K562 (cell line): ENCODE results near the gene CD300C. TPM values are rescaled to one million over a fixed set of nuclear protein-coding genes. Genes with fewer than 3 reads are reported as not detected.

Experiments
- ATAC-seq: fragments of 200-7000 bp; cut with Tn5 transposase; 3 replicates; pipeline ENCODE4 v1.9.1; 2020; ENCODE audit warnings: moderate library complexity
- BruUV-seq: library from RNA; stranded (reverse); fragments of 400-500 nt; replicated peaks from 2 replicates; lab custom pipeline; 2021; lab: Mats Ljungman, UMichigan
- CTCF ChIA-PET: fragments of 300-600 bp; formaldehyde crosslinking; extraction: SDS; loops from one replicate; lab custom pipeline; 2021; ENCODE audit warnings: low intra/inter-chr PET ratio; lab: Yijun Ruan, JAX
- POLR2A ChIA-PET: fragments of 300-600, 350-650 bp; sonication (Branson Sonifier 250); formaldehyde crosslinking; extraction: SDS; loops from one replicate; lab custom pipeline; 2021; ENCODE audit warnings: antibody characterized with exemption, inconsistent platforms; lab: Yijun Ruan, JAX
- DNase-seq, 4 experiments: peaks; one replicate each; pipeline versions ENCODE4 v3.0.0 to v3.0.0-alpha.2; 2011 to 2018; ENCODE audit warnings: low spot score in 3 of 4, mixed read lengths in 3 of 4; ENCODE audit errors: extremely low read depth in 1 of 4
- FAIRE-seq: peaks from 2 replicates; lab custom pipeline; 2011; peaks lifted over from hg19 to GRCh38; lab: Jason Lieb, UNC
- H2AFZ ChIP-seq: 2 replicates; pipeline ENCODE4 v1.6.0; 2011; ENCODE audit warnings: low read depth, low read length, control low read depth, inconsistent platforms
- H3K27ac ChIP-seq: fragments of 200-600 bp; 3 replicates; pipeline ENCODE4 v1.8.0; 2011; ENCODE audit warnings: low read depth, mild to moderate bottlenecking, control low read depth, inconsistent platforms, low read length, moderate library complexity, mixed read lengths; ENCODE audit errors: extremely low read depth
- H3K27me3 ChIP-seq, 2 experiments: fragments of 300-600 bp in 1 of 2; 2 replicates in 1 of 2; 3 replicates in 1 of 2; pipeline versions ENCODE4 v1.6.0 to v1.8.0; 2011; ENCODE audit warnings: inconsistent platforms in 2 of 2, low read length in 2 of 2, mild to moderate bottlenecking in 1 of 2, mixed read lengths in 1 of 2, moderate library complexity in 1 of 2; ENCODE audit not compliant: control insufficient read depth in 2 of 2, insufficient read depth in 2 of 2
- H3K36me3 ChIP-seq: fragments of 300-600 bp; 3 replicates; pipeline ENCODE4 v1.8.0; 2011; ENCODE audit warnings: mild to moderate bottlenecking, low read length, inconsistent platforms; ENCODE audit not compliant: control insufficient read depth, insufficient read depth
- H3K4me1 ChIP-seq, 2 experiments: fragments of 200-600 bp in 1 of 2; replicated peaks in 1 of 2; 2 replicates in 1 of 2; 3 replicates in 1 of 2; pipeline versions ENCODE4 v1.5.1 to v1.8.0; 2011; ENCODE audit warnings: inconsistent platforms in 2 of 2, low read length in 2 of 2, mild to moderate bottlenecking in 1 of 2, mixed read lengths in 1 of 2, moderate library complexity in 1 of 2; ENCODE audit not compliant: control insufficient read depth in 2 of 2, insufficient read depth in 2 of 2
- H3K4me2 ChIP-seq: 2 replicates; pipeline ENCODE4 v1.6.1; 2011; ENCODE audit warnings: low read length, control low read depth, inconsistent platforms, mixed read lengths; ENCODE audit not compliant: insufficient read depth
- H3K4me3 ChIP-seq: fragments of 200-600 bp; sonication (generic), shearing (Covaris generic); 2 replicates; pipeline ENCODE4 v1.5.1; 2016; ENCODE audit warnings: control low read depth, inconsistent platforms
- H3K79me2 ChIP-seq: fragments of 200-600 bp; 3 replicates; pipeline ENCODE4 v1.8.0; 2011; ENCODE audit warnings: low read length, inconsistent platforms; ENCODE audit not compliant: control insufficient read depth, insufficient read depth
- H3K9ac ChIP-seq, 2 experiments: 2 replicates each; pipeline versions ENCODE4 v1.6.0 to v1.6.1; 2011; ENCODE audit warnings: low read depth in 2 of 2, low read length in 2 of 2, control low read depth in 1 of 2, inconsistent platforms in 1 of 2, mild to moderate bottlenecking in 1 of 2, mixed read lengths in 1 of 2; ENCODE audit not compliant: insufficient read depth in 1 of 2
- H3K9me1 ChIP-seq: one replicate; pipeline ENCODE4 v1.6.0; 2011; ENCODE audit warnings: inconsistent platforms, mild to moderate bottlenecking, low read length, moderate library complexity; ENCODE audit not compliant: control insufficient read depth, insufficient read depth
- H3K9me3 ChIP-seq: replicated peaks from 2 replicates; pipeline ENCODE4 v1.5.1; 2011; ENCODE audit warnings: low read depth, low read length, inconsistent platforms; ENCODE audit not compliant: control insufficient read depth, insufficient read depth
- H4K20me1 ChIP-seq: replicated peaks from 2 replicates; pipeline ENCODE4 v1.6.1; 2011; ENCODE audit warnings: low read length, inconsistent platforms, mixed read lengths; ENCODE audit not compliant: control insufficient read depth, insufficient read depth
- ARID1B ChIP-seq: fragments of 450-650 bp; IDR thresholded peaks from 2 replicates; pipeline ENCODE4 v1.6.1; 2016; ENCODE audit warnings: antibody characterized with exemption, mild to moderate bottlenecking, inconsistent platforms
- ELF1 ChIP-seq: fragments of 200-800 bp; sonication (Bioruptor generic); IDR thresholded peaks from 2 replicates; pipeline ENCODE4 v1.6.1; 2016; ENCODE audit warnings: missing genetic modification characterization, missing compliant biosample characterization
- ETV5 ChIP-seq: sonication (generic); formaldehyde crosslinking; IDR thresholded peaks from 2 replicates; pipeline ENCODE4 v1.4.0; 2020; ENCODE audit warnings: low read depth, mild to moderate bottlenecking, missing genetic modification reagents
- HEY1 ChIP-seq: fragments of 250-450 bp; sonication (Bioruptor Pico); IDR thresholded peaks from 2 replicates; pipeline ENCODE4 v1.5.0; 2020; ENCODE audit warnings: mild to moderate bottlenecking, moderate library complexity, borderline replicate concordance
- RUNX1 ChIP-seq: sonication (generic); IDR thresholded peaks from 2 replicates; pipeline ENCODE4 v1.6.1; 2016; ENCODE audit warnings: antibody characterized with exemption, low read depth
- ZSCAN32 ChIP-seq: fragments of 450-650 bp; formaldehyde crosslinking; IDR thresholded peaks from 2 replicates; pipeline ENCODE4 v1.4.0; 2020; ENCODE audit warnings: mild to moderate bottlenecking, moderate library complexity
- WGBS: fragments of 100-300 bp; shearing (Covaris generic); methylation state at CpG from one replicate; pipeline ENCODE4 v1.1.6; 2016; ENCODE audit warnings: low coverage, mixed read lengths; ENCODE audit not compliant: insufficient coverage; ENCODE audit errors: missing lambda C conversion rate; 5-methylcytosine and 5-hydroxymethylcytosine counted together
- in situ Hi-C: fragments of 300-500 bp; cut with MboI; formaldehyde crosslinking; loops from 4 replicates; pipeline ENCODE4 v1.15.0; 2018; ENCODE audit warnings: inconsistent platforms, mixed read lengths
- intact Hi-C: fragments of 100-400 bp; cut with micrococcal nuclease; formaldehyde crosslinking; loops from 2 replicates; pipeline ENCODE4 v1.14.2; 2022
- polyA plus RNA-seq, 8 experiments: library from polyadenylated mRNA; depleted of rRNA in 4 of 8; stranded (reverse) in 5 of 8; unstranded in 3 of 8; fragments of >200 nt; fragmentation: Nextera tagmentation in 2 of 8; fragmentation: Illumina TruSeq in 1 of 8; extraction: Ambion mirVana in 2 of 8; extraction: Trizol in 1 of 8; gene quantifications; 2 replicates each; pipeline versions ENCODE4 v1.2.1 to v1.2.3, GENCODE V29; 2011 to 2014; ENCODE audit warnings: inconsistent platforms in 1 of 8, missing spikeins in 1 of 8
- total RNA-seq, 7 experiments: library from RNA; depleted of rRNA in 6 of 7; stranded (reverse); fragments of >200 nt in 6 of 7; fragmentation: Illumina TruSeq in 2 of 7; extraction: Trizol in 2 of 7; gene quantifications; 2 replicates each; pipeline versions ENCODE4 v1.2.1 to v1.2.3, GENCODE V29; 2011 to 2021; ENCODE audit warnings: low replicate concordance in 1 of 7
- TF ChIP-seq, protein P1 (sequence below): fragments of 200-800 bp; sonication (Bioruptor generic); IDR thresholded peaks from 2 replicates; pipeline ENCODE4 v1.6.1; 2017; ENCODE audit warnings: missing genetic modification characterization, missing compliant biosample characterization
- TF ChIP-seq, protein P2 (sequence below): conservative IDR thresholded peaks from 2 replicates; pipeline ENCODE4 v1.6.1; 2011; ENCODE audit warnings: low read depth, mild to moderate bottlenecking, low read length; ENCODE audit not compliant: control insufficient read depth
- TF ChIP-seq, protein P3 (sequence below), 3 experiments: IDR thresholded peaks in 2 of 3; conservative IDR thresholded peaks in 1 of 3; 2 replicates each; pipeline ENCODE4 v1.5.1; 2011 to 2012; ENCODE audit warnings: low read length in 3 of 3, mild to moderate bottlenecking in 3 of 3, control low read depth in 2 of 3, improper control_type of control experiment in 1 of 3, inconsistent platforms in 1 of 3, low read depth in 1 of 3, mixed read lengths in 1 of 3, moderate library complexity in 1 of 3; ENCODE audit not compliant: insufficient read depth in 2 of 3
- TF ChIP-seq, protein P4 (sequence below): fragments of 250-450 bp; sonication (Bioruptor Pico); IDR thresholded peaks from 2 replicates; pipeline ENCODE4 v1.8.0; 2021; ENCODE audit warnings: mild to moderate bottlenecking, moderate library complexity

CD300C gene
- total and polyA plus RNA-seq, 9 of the 15 experiments (the other 6 are each of a cell fraction or from before 2014, with no cell fraction given) = 0.04 to 0.16 (median 0.07) TPM; not detected in 6

DNA sequence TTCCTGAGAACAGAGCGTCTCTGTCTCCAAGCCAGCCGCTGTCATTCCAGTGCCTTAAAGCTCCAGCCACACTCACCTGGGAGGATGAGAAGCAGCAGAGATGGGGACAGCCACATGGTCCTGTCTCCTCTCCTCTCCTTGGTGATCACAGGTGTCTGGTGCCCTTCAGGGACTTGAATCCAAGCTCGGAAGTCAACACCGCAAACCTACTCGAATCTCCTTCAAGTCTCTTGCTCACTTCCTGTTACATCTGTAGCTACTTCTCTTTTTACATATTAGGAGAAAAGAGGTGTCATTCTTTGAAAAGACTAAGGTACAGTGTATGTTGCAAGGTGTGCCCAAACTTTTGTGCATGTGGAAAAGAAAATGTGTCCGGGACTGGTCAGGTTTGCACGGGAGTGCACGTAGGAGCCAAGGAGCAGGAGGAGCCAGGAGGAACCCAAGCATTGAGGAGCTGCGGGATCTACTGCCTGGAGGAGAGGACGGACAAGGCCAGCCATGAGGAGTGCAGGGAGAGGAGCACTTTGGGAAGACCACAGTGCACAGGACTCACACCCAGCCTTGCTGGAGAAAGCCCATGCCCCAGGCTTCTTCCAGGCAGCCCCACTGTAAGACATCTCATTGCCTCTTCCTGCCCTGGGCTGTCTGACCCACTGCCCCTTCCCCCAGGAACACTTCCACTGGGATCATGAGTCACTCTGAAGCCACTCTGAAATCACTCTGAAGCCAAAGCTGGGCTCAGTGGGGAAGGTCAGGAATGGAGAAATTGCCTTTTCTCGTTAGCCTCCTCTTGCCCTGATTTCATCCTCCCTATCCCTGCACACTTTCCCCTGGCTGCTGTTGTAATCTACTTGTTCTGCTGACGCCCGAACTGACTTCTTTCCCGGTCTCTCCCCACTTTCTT is 46.4 kb upstream of the CD300C start, which contains the start of gene CD300LD:
TSS of gene CD300LD (minus strand) at position 197 of the 904 bp plus-strand sequence. CDS start at position 116, 81 bp downstream.
- no peaks in the 10 kb centered on the region for H3K9me3 ChIP-seq
- no peak within 1 kb of the TSS for H3K4me2 ChIP-seq
- no peaks in the 10 kb centered on the region for H3K36me3 ChIP-seq
- BruUV-seq = no TSS peak
- no peaks in the 10 kb centered on the region for H4K20me1 ChIP-seq
- peaks cover 0 to 20% of the 10 kb centered on the region in 2 experiments; a peak in 2 of 5 replicates for H3K27me3 ChIP-seq
- intact Hi-C loops (no loop called here), in situ Hi-C loops (loop anchor here (10.0 kb wide), 1 partner anchor 218 kb away; no protein-coding TSS in a partner anchor)
- H3K9ac ChIP-seq = no peak within 1 kb of the TSS
- H3K27ac ChIP-seq = no peak within 1 kb of the TSS
- DNase-seq = no peak
- H3K79me2 ChIP-seq = no peaks in the 10 kb centered on the region
- no peak for ATAC-seq
- WGBS = 0% methylated on average over 14 of the region's 14 CpGs
- no peaks in the 10 kb centered on the region for H3K4me1 ChIP-seq
- CTCF ChIA-PET = no interaction called here
- H3K4me3 ChIP-seq = no peak within 1 kb of the TSS
- no peak for FAIRE-seq
- H3K9me1 ChIP-seq = no peaks in the 10 kb centered on the region
- POLR2A ChIA-PET = interaction anchor here (0.7 kb wide), 1 partner anchor 19 kb away, joined by 4 read pairs; no protein-coding TSS in a partner anchor
- no peak within 1 kb of the TSS for H2AFZ ChIP-seq
- TF ChIP-seq, protein P1, sequence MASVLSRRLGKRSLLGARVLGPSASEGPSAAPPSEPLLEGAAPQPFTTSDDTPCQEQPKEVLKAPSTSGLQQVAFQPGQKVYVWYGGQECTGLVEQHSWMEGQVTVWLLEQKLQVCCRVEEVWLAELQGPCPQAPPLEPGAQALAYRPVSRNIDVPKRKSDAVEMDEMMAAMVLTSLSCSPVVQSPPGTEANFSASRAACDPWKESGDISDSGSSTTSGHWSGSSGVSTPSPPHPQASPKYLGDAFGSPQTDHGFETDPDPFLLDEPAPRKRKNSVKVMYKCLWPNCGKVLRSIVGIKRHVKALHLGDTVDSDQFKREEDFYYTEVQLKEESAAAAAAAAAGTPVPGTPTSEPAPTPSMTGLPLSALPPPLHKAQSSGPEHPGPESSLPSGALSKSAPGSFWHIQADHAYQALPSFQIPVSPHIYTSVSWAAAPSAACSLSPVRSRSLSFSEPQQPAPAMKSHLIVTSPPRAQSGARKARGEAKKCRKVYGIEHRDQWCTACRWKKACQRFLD (CRISPR knock-in tag) = no peak
- TF ChIP-seq, protein P2, sequence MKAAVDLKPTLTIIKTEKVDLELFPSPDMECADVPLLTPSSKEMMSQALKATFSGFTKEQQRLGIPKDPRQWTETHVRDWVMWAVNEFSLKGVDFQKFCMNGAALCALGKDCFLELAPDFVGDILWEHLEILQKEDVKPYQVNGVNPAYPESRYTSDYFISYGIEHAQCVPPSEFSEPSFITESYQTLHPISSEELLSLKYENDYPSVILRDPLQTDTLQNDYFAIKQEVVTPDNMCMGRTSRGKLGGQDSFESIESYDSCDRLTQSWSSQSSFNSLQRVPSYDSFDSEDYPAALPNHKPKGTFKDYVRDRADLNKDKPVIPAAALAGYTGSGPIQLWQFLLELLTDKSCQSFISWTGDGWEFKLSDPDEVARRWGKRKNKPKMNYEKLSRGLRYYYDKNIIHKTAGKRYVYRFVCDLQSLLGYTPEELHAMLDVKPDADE = no peak
- no peak for TF ChIP-seq ELF1 (tag)
- TF ChIP-seq ETV5 (CRISPR knock-in tag) = no peak
- TF ChIP-seq, protein P3, sequence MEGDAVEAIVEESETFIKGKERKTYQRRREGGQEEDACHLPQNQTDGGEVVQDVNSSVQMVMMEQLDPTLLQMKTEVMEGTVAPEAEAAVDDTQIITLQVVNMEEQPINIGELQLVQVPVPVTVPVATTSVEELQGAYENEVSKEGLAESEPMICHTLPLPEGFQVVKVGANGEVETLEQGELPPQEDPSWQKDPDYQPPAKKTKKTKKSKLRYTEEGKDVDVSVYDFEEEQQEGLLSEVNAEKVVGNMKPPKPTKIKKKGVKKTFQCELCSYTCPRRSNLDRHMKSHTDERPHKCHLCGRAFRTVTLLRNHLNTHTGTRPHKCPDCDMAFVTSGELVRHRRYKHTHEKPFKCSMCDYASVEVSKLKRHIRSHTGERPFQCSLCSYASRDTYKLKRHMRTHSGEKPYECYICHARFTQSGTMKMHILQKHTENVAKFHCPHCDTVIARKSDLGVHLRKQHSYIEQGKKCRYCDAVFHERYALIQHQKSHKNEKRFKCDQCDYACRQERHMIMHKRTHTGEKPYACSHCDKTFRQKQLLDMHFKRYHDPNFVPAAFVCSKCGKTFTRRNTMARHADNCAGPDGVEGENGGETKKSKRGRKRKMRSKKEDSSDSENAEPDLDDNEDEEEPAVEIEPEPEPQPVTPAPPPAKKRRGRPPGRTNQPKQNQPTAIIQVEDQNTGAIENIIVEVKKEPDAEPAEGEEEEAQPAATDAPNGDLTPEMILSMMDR (IDR thresholded peaks at IDR 0.05 in 2 of 3, conservative IDR thresholded peaks at IDR 0.05 in 1 of 3; ENCODE audit: insufficient read depth in 2 of 3, low read depth in 1 of 3, low read length in 3 of 3) = no peak
- no peak for TF ChIP-seq ARID1B
- TF ChIP-seq HEY1 (CRISPR knock-in tag) = no peak
- no peak for TF ChIP-seq ZSCAN32
- TF ChIP-seq, protein P4, sequence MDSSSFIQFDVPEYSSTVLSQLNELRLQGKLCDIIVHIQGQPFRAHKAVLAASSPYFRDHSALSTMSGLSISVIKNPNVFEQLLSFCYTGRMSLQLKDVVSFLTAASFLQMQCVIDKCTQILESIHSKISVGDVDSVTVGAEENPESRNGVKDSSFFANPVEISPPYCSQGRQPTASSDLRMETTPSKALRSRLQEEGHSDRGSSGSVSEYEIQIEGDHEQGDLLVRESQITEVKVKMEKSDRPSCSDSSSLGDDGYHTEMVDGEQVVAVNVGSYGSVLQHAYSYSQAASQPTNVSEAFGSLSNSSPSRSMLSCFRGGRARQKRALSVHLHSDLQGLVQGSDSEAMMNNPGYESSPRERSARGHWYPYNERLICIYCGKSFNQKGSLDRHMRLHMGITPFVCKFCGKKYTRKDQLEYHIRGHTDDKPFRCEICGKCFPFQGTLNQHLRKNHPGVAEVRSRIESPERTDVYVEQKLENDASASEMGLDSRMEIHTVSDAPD (CRISPR knock-in tag) = no peak
- no peak for TF ChIP-seq RUNX1
